HL-60/S4 treated with phorbol 12-myristate 13-acetate at 8.2 ng/mL for 4 days and 3 days (cell line): ENCODE data around the gene GUCY1A2.
"Not testable (repeated sequence)": the region's sequence is repeated elsewhere in the genome, so short reads cannot be mapped to it uniquely, and the experiment has no call there.

Source experiments
- in situ Hi-C: fragments of 300-500 bp; cut with MboI; formaldehyde crosslinking; loops from 2 replicates; pipeline ENCODE4 v1.15.0; 2022; ENCODE audit warnings: low sequenced_read_pairs

GUCY1A2 gene

GRCh38 chr11:107018219-107018901, at the start of gene GUCY1A2:
Gene GUCY1A2, minus strand, starts transcription at chr11:107018476. Its CDS starts 421 bp downstream, at chr11:107018055.
- in situ Hi-C loops = no loop called here

- in situ Hi-C loops = no loop called here
Observed at GRCh38 chr11:107054391-107054790, 36.1 kb upstream of the GUCY1A2 start.

GRCh38 chr11:107051332-107051731, 33.1 kb upstream of the GUCY1A2 start:
- in situ Hi-C loops = not testable (repeated sequence)

GRCh38 chr11:107050899-107051298, 32.6 kb upstream of the GUCY1A2 start:
- in situ Hi-C loops = not testable (repeated sequence)

GRCh38 chr11:107050121-107050520, 31.8 kb upstream of the GUCY1A2 start:
- in situ Hi-C loops = no loop called here

GRCh38 chr11:107044503-107044902, 26.2 kb upstream of the GUCY1A2 start:
- in situ Hi-C loops = no loop called here

- in situ Hi-C loops = no loop called here
Observed at GRCh38 chr11:107043242-107044006, 25.1 kb upstream of the GUCY1A2 start.

- in situ Hi-C loops = no loop called here
Observed at GRCh38 chr11:107042748-107043147, 24.5 kb upstream of the GUCY1A2 start.

- in situ Hi-C loops = no loop called here
Observed at GRCh38 chr11:107041088-107041444, 22.8 kb upstream of the GUCY1A2 start.

GRCh38 chr11:107040433-107041087, 22.3 kb upstream of the GUCY1A2 start:
- in situ Hi-C loops = no loop called here

GRCh38 chr11:107025673-107026072, 7.4 kb upstream of the GUCY1A2 start:
- in situ Hi-C loops = no loop called here

- in situ Hi-C loops = no loop called here
Observed at GRCh38 chr11:107020594-107020993, 2.3 kb upstream of the GUCY1A2 start.

GRCh38 chr11:107018902-107019493, 722 bp upstream of the GUCY1A2 start:
- in situ Hi-C loops = no loop called here

GRCh38 chr11:107017433-107018218, 650 bp downstream of the GUCY1A2 start:
- in situ Hi-C loops = no loop called here

GRCh38 chr11:107017104-107017432, 1.2 kb downstream of the GUCY1A2 start:
- in situ Hi-C loops = no loop called here

- in situ Hi-C loops = no loop called here
Observed at GRCh38 chr11:107014871-107015270, 3.4 kb downstream of the GUCY1A2 start.

GRCh38 chr11:107011977-107012376, 6.3 kb downstream of the GUCY1A2 start:
- in situ Hi-C loops = no loop called here

- in situ Hi-C loops = no loop called here
Observed at GRCh38 chr11:107009190-107009589, 9.1 kb downstream of the GUCY1A2 start.

GRCh38 chr11:107006076-107006833, 12.0 kb downstream of the GUCY1A2 start:
- in situ Hi-C loops = no loop called here

- in situ Hi-C loops = no loop called here
Observed at GRCh38 chr11:106999196-106999595, 19.1 kb downstream of the GUCY1A2 start.
